Stimulated activated CD8-positive, alpha-beta memory T cell treated with anti-CD3 and anti-CD28 coated beads, Interleukin-4, amount 100 ng/mL, for 48 hours (primary cell): Measurements from ENCODE around the gene WRNIP1.

Experiments used
- DNase-seq: peaks from one replicate; pipeline ENCODE4 v3.0.0-alpha.2; 2020

Gene WRNIP1

GRCh38 chr6:2810092-2810671 lies 45.0 kb downstream of the WRNIP1 start:
- no peak for DNase-seq

GRCh38 chr6:2812695-2813094 lies 47.5 kb downstream of the WRNIP1 start:
- DNase-seq = no peak

- no peak for DNase-seq
Observed at GRCh38 chr6:2816158-2816557, 51.0 kb downstream of the WRNIP1 start.

- no peak for DNase-seq
Observed at GRCh38 chr6:2817903-2818443, 52.8 kb downstream of the WRNIP1 start.

- DNase-seq = no peak
Observed at GRCh38 chr6:2818593-2818992, 53.4 kb downstream of the WRNIP1 start.

- no peak for DNase-seq
Observed at GRCh38 chr6:2819115-2819514, 53.9 kb downstream of the WRNIP1 start.

GRCh38 chr6:2819978-2820377 lies 54.8 kb downstream of the WRNIP1 start:
- DNase-seq = no peak

- DNase-seq = no peak
Observed at GRCh38 chr6:2820415-2820814, 55.2 kb downstream of the WRNIP1 start.

GRCh38 chr6:2821554-2821953 lies 56.4 kb downstream of the WRNIP1 start:
- DNase-seq = no peak

GRCh38 chr6:2823104-2823850 lies 58.1 kb downstream of the WRNIP1 start:
- DNase-seq = no peak

- DNase-seq = no peak
Observed at GRCh38 chr6:2826131-2826530, 60.9 kb downstream of the WRNIP1 start.

- no peak for DNase-seq
Observed at GRCh38 chr6:2827142-2827541, 61.9 kb downstream of the WRNIP1 start.

- no peak for DNase-seq
Observed at GRCh38 chr6:2828629-2829028, 63.4 kb downstream of the WRNIP1 start.

- no peak for DNase-seq
Observed at GRCh38 chr6:2829253-2829652, 64.1 kb downstream of the WRNIP1 start.

- no peak for DNase-seq
Observed at GRCh38 chr6:2830183-2830582, 65.0 kb downstream of the WRNIP1 start.

- no peak for DNase-seq
Observed at GRCh38 chr6:2831392-2831791, 66.2 kb downstream of the WRNIP1 start.

GRCh38 chr6:2834262-2834661 lies 69.1 kb downstream of the WRNIP1 start:
- DNase-seq = no peak
